Upper lobe of left lung (tissue), 4 donors: ENCODE data around the gene WNT9B.

Source experiments
- POLR2A ChIP-seq, 4 donors: fragments of 450-650 bp; IDR thresholded peaks; one replicate each; pipeline ENCODE4 v1.5.1; 2016 to 2017; ENCODE audit warnings: antibody characterized with exemption in 4 of 4, mild to moderate bottlenecking in 2 of 4
- POLR2AphosphoS5 ChIP-seq, 2 donors: sonication (generic); formaldehyde crosslinking; IDR thresholded peaks; one replicate each; pipeline ENCODE4 v1.5.1; 2017; ENCODE audit warnings: antibody characterized with exemption in 2 of 2

DNA sequence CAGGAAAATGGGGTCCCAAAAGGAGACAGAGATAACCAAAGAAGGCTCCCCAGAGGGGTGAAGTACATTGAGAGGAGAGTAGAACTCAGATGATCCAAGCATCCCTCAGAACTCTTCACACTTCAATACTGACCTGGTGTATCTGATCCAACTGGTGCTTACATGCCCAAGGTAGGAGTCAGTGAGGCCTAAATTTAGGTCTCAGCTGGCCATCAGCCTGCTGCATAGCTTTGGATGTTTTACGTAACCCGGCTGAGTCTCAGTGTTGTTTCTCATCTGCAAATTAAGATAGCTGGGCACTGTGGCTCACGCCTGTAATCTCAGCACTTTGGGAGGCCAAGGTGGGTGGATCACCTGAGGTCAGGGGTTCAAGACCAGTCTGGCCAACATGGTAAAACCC is 59.9 kb downstream of the WNT9B start:
- no peak for TF ChIP-seq POLR2AphosphoS5 (IDR thresholded peaks at IDR 0.05)
- no peak for TF ChIP-seq POLR2A (IDR thresholded peaks at IDR 0.05)
